ENCODE data around the gene GRM2. TPM values are rescaled to one million over a fixed set of nuclear protein-coding genes. Genes with fewer than 3 reads are reported as not detected.

The GRM2 gene
- total and polyA plus RNA-seq, 7 donors = under 0.01 to 1.3 (median 0.13) TPM; not detected in 3

DNA sequence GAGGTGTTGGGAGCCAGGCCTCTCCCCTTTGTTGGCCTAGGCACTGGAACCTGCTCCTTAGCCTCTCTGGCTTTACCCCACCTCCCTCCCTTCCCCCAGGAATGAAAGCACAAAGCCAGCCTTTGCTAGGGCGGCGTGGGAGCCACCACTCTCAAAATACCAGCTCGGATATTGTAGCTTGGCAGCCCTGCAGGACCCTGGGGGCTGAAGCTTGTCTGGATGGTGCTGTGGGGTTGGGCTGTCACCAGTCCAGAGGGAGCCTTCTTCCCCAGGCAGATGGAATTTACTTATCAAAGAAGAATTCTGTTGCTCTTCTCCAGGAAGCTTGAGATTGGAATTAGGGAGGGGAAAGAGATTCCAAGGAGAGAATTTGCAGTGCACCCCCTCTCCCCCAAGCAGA lies 14.9 kb upstream of the GRM2 start:
- intact Hi-C loops (cut with DNase I) = no loop called here
- Histone ChIP-seq H3K27me3 (no peaks in the 10 kb centered on the region), H3K27ac (no peak overlapping the region), H3K4me1 (peaks cover 0 to 3% (median 0%) of the 10 kb centered on the region in 4 donors), H3K4me3 (no peak overlapping the region), H3K9me3 (no peaks in the 10 kb centered on the region), H3K36me3 (peaks cover 0 to 89% (median 25%) of the 10 kb centered on the region in 4 donors)
- WGBS, 2 donors = 87 to 92% methylated on average over 3 of the region's 3 CpGs
- no peak for DNase-seq
- no peak for TF ChIP-seq POLR2AphosphoS5 (IDR thresholded peaks at IDR 0.05)
- no peak for TF ChIP-seq EP300 (IDR thresholded peaks at IDR 0.05)
- TF ChIP-seq POLR2A (IDR thresholded peaks at IDR 0.05) = no peak
- TF ChIP-seq, protein P1, sequence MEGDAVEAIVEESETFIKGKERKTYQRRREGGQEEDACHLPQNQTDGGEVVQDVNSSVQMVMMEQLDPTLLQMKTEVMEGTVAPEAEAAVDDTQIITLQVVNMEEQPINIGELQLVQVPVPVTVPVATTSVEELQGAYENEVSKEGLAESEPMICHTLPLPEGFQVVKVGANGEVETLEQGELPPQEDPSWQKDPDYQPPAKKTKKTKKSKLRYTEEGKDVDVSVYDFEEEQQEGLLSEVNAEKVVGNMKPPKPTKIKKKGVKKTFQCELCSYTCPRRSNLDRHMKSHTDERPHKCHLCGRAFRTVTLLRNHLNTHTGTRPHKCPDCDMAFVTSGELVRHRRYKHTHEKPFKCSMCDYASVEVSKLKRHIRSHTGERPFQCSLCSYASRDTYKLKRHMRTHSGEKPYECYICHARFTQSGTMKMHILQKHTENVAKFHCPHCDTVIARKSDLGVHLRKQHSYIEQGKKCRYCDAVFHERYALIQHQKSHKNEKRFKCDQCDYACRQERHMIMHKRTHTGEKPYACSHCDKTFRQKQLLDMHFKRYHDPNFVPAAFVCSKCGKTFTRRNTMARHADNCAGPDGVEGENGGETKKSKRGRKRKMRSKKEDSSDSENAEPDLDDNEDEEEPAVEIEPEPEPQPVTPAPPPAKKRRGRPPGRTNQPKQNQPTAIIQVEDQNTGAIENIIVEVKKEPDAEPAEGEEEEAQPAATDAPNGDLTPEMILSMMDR (IDR thresholded peaks at IDR 0.05) = no peak

DNA sequence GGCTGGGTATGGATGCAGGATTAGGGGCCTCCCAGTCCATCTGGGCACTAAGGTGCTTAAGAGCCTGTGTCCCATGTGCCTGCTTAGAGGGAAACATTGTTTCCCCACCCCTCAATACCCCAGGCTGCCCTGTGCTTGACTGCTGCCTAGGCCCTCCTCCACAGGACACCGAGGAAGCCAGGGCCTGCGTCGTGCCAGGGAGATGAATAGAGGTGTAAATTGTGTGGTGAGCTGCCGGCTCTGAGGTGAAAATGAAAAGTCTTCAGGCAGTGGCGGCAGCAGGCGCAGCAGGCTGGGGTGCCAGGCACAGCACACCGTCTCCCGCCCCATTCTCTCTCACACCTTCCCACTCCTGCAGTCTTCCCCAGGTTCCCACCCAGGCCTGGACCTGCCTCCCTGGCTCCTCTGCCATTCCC lies 13.9 kb upstream of the GRM2 start:
- H3K27ac ChIP-seq = no peak overlapping the region
- WGBS, 2 donors = 90 to 95% methylated on average over 8 of the region's 8 CpGs
- no peaks in the 10 kb centered on the region for H3K4me1 ChIP-seq
- no peak for DNase-seq
- H3K9me3 ChIP-seq = no peaks in the 10 kb centered on the region
- no peak overlapping the region for H3K4me3 ChIP-seq
- intact Hi-C loops (cut with DNase I) = no loop called here
- no peaks in the 10 kb centered on the region for H3K27me3 ChIP-seq
- H3K36me3 ChIP-seq = peaks cover 0 to 90% (median 26%) of the 10 kb centered on the region in 4 donors
- TF ChIP-seq EP300 (IDR thresholded peaks at IDR 0.05) = no peak
- TF ChIP-seq POLR2A (IDR thresholded peaks at IDR 0.05) = no peak
- TF ChIP-seq POLR2AphosphoS5 (IDR thresholded peaks at IDR 0.05) = no peak
- TF ChIP-seq, protein P1 (IDR thresholded peaks at IDR 0.05) = no peak

DNA sequence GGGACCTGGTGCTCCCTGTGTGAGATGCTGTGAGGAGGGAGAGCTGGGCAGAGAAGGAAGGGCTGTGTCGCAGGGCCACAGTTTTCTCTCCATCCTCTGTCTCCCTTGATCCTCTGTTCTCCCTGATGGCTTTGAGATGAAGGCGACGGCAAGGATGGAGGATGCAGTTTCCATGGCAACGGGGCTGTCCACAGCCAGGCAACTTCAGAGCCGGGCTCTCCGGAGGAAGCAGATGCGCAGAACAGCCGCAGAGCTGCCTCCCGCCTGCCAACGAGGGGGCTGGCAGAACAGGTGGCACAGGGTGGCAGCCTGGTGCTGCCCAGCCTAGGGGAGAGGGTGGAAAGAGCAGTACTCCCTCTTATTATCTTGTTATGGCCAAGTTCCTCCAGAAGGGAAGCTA lies 9.9 kb upstream of the GRM2 start:
- H3K4me1 ChIP-seq = no peaks in the 10 kb centered on the region
- H3K27me3 ChIP-seq = no peaks in the 10 kb centered on the region
- WGBS, 2 donors = 91 to 95% methylated on average over 10 of the region's 10 CpGs
- no peak for DNase-seq
- TF ChIP-seq EP300 (IDR thresholded peaks at IDR 0.05) = no peak
- TF ChIP-seq, protein P1 (IDR thresholded peaks at IDR 0.05) = no peak
- TF ChIP-seq POLR2AphosphoS5 (IDR thresholded peaks at IDR 0.05) = no peak
- no peak for TF ChIP-seq POLR2A (IDR thresholded peaks at IDR 0.05)
- no peak overlapping the region for H3K4me3 ChIP-seq
- no peaks in the 10 kb centered on the region for H3K9me3 ChIP-seq
- intact Hi-C loops (cut with DNase I) = no loop called here
- peaks cover 21 to 97% (median 42%) of the 10 kb centered on the region in 4 donors for H3K36me3 ChIP-seq
- no peak overlapping the region for H3K27ac ChIP-seq

DNA sequence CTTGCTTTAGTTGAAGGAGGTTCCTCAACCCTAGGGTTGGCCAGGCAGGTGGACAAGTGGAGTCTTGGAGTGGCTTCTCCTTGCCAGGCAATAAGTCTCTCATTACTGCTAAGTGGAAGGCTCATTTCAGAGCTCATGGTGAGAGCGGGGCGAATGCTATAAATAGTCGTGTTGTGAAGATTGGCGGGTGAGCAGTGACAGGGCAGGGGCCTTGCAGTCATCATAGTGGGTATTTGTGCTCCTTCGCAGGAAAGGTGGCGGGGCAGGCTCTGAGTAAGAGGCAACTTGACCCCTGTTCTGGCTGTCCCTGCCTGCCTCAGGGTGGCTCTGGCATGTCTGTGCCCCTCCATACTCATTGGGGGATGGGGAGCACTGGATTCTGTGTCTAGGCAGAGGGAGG lies 8.7 kb upstream of the GRM2 start:
- no peaks in the 10 kb centered on the region for H3K27me3 ChIP-seq
- no peak overlapping the region for H3K27ac ChIP-seq
- H3K9me3 ChIP-seq = no peaks in the 10 kb centered on the region
- DNase-seq = no peak
- no peaks in the 10 kb centered on the region for H3K4me1 ChIP-seq
- WGBS, 2 donors = 93 to 95% methylated on average over 6 of the region's 6 CpGs
- H3K36me3 ChIP-seq = peaks cover 21 to 97% (median 40%) of the 10 kb centered on the region in 4 donors
- H3K4me3 ChIP-seq = no peak overlapping the region
- TF ChIP-seq POLR2AphosphoS5 (IDR thresholded peaks at IDR 0.05) (no peak), EP300 (IDR thresholded peaks at IDR 0.05) (no peak), POLR2A (IDR thresholded peaks at IDR 0.05) (no peak)
- TF ChIP-seq, protein P1 (IDR thresholded peaks at IDR 0.05) = no peak
- intact Hi-C loops (cut with DNase I) = no loop called here

DNA sequence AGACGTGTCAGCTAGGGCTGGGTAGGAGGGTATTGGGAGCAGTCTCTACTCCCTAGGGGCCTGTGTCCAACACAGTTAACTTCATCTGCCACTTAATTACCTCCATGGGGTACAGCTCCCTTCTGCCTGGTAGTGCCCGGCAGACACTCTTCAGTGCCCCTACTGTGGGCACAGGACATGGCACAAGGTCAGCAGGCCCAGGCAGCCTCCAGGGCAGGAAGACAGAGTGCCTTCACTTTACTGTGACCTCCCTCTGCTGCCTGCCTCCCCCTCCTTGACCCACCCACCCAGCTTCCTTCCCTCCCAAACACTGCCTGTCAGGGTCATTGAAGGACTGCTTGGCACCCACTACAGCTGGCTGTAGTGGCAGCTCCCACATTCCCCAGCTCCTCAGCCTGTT lies 6.5 kb upstream of the GRM2 start:
- intact Hi-C loops (cut with DNase I) = no loop called here
- TF ChIP-seq, protein P1 (IDR thresholded peaks at IDR 0.05) = no peak
- TF ChIP-seq POLR2AphosphoS5 (IDR thresholded peaks at IDR 0.05) (no peak), POLR2A (IDR thresholded peaks at IDR 0.05) (no peak), EP300 (IDR thresholded peaks at IDR 0.05) (no peak)
- no peaks in the 10 kb centered on the region for H3K27me3 ChIP-seq
- H3K4me1 ChIP-seq = no peaks in the 10 kb centered on the region
- H3K27ac ChIP-seq = no peak overlapping the region
- no peak for DNase-seq
- H3K9me3 ChIP-seq = no peaks in the 10 kb centered on the region
- 92 to 97% methylated on average over 2 of the region's 2 CpGs for WGBS, 2 donors
- peaks cover 26 to 98% (median 47%) of the 10 kb centered on the region in 4 donors for H3K36me3 ChIP-seq
- H3K4me3 ChIP-seq = no peak overlapping the region
